Transverse colon (tissue), 3 donors: ENCODE data around the gene RPS6KL1.

Experiments used
- EP300 ChIP-seq: sonication (generic); formaldehyde crosslinking; IDR thresholded peaks from one replicate; pipeline ENCODE4 v1.6.1; 2017; ENCODE audit warnings: antibody characterized with exemption, low read depth
- POLR2A ChIP-seq: fragments of 450-650 bp; IDR thresholded peaks from one replicate; pipeline ENCODE4 v1.6.1; 2016; ENCODE audit warnings: antibody characterized with exemption, mild to moderate bottlenecking, moderate library complexity
- TF ChIP-seq, protein P1 (sequence below), 5 experiments: fragments of 200-600 bp in 3 of 5; fragments of 450-650 bp in 2 of 5; sonication (generic) in 3 of 5; IDR thresholded peaks; 1 replicate in 2 of 5; 2 replicates in 3 of 5; pipeline ENCODE4 v1.5.1; 2016 to 2017; ENCODE audit warnings: antibody characterized with exemption in 5 of 5, inconsistent platforms in 3 of 5, mild to moderate bottlenecking in 2 of 5, moderate library complexity in 1 of 5

GRCh38 chr14:74945261-74945851 is 22.3 kb upstream of the RPS6KL1 start:
- TF ChIP-seq, protein P1, sequence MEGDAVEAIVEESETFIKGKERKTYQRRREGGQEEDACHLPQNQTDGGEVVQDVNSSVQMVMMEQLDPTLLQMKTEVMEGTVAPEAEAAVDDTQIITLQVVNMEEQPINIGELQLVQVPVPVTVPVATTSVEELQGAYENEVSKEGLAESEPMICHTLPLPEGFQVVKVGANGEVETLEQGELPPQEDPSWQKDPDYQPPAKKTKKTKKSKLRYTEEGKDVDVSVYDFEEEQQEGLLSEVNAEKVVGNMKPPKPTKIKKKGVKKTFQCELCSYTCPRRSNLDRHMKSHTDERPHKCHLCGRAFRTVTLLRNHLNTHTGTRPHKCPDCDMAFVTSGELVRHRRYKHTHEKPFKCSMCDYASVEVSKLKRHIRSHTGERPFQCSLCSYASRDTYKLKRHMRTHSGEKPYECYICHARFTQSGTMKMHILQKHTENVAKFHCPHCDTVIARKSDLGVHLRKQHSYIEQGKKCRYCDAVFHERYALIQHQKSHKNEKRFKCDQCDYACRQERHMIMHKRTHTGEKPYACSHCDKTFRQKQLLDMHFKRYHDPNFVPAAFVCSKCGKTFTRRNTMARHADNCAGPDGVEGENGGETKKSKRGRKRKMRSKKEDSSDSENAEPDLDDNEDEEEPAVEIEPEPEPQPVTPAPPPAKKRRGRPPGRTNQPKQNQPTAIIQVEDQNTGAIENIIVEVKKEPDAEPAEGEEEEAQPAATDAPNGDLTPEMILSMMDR (IDR thresholded peaks at IDR 0.05): peak; percentile 22 to 44 (median 39)
- TF ChIP-seq EP300 (no peak), POLR2A (no peak)
